Activated CD4-positive, alpha-beta T cell treated with anti-CD3 and anti-CD28 coated beads, Interleukin-2, Interleukin-6, amounts not matched to agents 100 ng/mL and 50 ng/mL, durations not matched to agents 16 hours and 8 hours (primary cell): Measurements from ENCODE around the gene ARHGDIA.
"Not testable (repeated sequence)": the region's sequence is repeated elsewhere in the genome, so short reads cannot be mapped to it uniquely, and the experiment has no call there.

ENCODE experiments used
- DNase-seq: peaks from one replicate; pipeline ENCODE4 v3.0.0-alpha.2; 2020

Gene ARHGDIA

DNA sequence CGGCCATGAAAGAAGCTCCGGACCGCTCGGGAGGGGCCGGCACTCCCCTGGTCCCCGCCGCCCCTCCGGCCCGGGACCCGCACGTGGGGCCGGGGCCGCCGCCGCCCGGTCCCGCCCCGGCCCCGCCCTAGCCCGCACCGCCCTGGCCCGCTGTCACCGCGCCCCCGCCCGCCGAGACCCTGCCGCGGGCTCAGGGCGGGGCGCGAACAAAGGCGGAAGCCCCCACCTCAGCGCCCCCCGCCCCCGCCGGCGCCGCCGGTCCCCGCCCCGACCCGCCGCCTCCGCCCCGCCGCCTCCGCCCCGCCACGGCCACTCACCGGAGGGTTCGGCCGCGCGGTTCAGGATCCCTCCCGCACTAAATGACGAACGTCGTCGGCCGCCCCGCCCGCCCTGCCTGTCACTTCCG, at the start of gene ARHGDIA:
ARHGDIA (minus strand) TSS at position 357 of the 406 bp plus-strand sequence. CDS start 1,407 bp downstream, outside the sequence.
- DNase-seq = no peak

DNA sequence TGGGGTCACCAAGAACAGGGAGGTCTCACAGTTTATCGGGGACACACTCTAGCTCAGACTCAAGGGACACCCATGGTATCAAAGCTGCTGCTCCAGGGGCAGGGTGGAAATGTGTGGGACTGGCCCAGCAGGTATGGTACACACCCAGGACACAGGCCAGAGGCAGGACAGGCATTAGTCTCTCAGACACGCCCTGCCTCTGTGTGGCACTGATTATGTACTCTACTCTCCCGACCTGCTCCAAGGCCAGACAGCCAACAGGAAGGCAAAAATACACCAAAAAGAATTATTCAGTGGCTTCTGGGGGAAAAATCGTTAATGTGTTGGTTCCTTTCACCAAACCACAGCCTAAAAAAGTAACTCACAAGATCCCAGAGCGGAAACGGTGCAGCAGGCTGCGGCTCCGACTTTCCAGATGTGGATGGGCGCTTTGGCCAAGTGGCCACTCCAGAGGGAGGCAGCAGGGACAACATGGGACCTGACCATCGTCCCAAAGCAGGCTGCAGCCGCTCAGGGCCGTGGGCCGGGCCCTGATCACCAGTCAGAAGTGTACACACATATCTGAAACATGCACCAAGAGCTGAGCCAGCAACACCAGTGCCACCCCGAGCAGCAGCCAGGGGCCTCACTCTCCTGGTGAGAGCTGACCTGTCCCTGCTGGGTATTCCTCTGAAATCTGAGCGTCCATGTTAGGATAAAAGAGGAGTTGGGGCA, 47.9 kb upstream of the ARHGDIA start:
- no peak for DNase-seq

DNA sequence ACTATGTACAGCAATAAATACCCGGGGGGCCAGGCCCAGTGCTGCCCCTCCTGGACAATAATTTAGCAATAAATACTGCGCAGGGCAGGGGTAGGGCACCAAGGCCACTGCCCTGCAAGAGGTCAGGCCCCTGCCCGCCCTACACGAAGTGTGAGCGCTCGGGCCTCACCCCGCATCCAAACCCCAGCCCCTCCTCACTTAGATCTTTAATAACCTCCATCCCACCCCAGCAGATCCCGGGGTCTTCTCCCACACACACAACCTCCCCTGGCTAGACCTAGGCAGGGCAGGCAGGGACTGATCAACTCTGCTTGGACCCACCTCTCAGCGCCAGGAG, 47.2 kb upstream of the ARHGDIA start:
- not testable (repeated sequence) for DNase-seq

DNA sequence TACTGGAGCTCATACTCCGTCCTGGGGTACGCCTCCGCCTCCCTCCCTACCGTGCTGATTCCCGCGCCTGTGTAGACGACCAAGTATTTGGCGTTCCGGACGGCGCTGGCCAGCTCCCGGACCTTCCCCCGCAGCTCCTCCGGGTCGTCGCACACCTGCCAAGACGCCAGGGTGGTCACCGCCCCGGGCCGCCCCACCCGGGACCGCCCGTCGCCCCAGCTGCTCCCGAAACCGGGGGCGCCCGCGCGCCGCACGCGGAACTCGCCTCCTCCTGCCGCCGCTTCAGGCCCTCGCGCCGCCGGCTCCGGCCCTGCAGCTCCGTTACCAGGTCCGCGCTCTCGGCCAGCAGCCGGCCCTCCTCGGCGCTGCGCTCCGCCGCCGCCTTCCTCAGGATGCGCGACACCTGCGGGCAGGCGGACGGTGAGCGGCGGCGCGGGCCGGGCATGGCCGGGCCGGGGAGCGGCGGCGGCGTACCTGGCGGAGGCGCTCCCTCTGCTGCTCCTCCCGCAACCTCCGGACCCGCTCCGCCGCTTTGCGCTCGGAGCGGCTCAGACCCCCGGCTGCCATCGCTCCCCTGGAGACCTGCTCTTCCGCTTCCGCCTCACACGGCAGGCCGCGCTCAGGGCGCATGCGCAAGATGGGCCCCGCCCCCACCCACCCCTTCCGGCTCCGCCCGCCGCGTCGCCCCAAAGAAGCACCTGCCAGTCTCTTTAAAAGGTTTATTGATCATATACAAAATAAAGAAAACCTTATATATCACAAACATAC, 46.6 kb upstream of the ARHGDIA start, which contains the start of gene SIRT7:
SIRT7 (minus strand) TSS at position 612 of the 768 bp plus-strand sequence; CDS start at position 567, 45 bp downstream.
- peak; percentile 90 for DNase-seq

DNA sequence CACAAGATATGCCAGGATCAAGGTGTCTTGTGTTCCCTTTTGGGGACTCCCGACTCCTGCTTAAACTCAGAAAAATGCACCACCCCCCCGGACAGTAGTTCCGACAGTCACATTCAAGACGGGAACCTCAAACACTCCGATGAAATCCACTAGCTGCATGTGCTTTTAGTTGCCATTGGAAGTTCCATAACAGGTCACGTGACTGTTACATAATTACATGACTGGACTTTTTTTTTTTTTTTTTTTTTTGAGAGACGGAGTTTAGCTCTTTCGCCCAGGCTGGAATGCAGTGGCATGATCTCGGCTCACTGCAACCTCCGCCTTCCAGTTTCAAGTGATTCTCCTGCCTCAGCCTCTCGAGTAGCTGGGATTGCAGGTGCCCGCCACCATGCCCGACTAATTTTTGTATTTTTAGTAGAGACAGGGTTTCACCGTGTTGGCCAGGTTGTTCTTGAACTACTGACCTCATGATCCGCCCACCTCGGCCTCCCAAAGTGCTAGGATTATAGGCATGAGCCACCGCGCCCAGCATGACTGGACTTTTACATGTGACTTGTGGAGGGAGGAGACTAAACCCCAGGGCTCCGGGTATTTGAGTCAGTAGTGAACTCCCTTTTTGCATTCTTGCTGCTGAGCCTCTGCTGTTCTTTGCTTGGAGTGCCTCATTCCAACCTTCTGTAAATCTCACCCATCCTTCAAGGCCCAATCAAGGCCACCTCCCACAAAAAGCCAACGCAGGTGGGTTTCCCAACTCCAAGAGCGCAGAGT, 45.3 kb upstream of the ARHGDIA start:
- no peak for DNase-seq

DNA sequence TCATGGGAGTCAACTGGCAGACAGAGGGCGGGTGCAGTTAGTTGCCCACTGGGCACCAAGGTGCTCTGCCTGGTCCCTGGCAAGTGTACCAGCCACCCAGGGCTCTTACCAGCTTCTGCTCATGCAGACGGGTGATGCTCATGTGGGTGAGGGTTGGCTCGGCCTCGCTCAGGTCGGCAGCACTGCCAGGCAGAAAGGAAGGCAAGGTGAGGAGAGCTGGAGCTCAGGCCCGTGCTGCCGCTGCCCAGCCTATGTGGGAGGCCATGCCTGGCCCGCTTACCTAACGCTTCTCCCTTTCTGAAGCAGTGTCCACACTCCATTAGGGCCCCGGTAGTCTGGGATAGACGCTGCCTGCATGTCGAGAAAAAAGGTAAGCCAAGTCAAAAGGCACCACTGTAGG, 44.2 kb upstream of the ARHGDIA start:
- DNase-seq = no peak

DNA sequence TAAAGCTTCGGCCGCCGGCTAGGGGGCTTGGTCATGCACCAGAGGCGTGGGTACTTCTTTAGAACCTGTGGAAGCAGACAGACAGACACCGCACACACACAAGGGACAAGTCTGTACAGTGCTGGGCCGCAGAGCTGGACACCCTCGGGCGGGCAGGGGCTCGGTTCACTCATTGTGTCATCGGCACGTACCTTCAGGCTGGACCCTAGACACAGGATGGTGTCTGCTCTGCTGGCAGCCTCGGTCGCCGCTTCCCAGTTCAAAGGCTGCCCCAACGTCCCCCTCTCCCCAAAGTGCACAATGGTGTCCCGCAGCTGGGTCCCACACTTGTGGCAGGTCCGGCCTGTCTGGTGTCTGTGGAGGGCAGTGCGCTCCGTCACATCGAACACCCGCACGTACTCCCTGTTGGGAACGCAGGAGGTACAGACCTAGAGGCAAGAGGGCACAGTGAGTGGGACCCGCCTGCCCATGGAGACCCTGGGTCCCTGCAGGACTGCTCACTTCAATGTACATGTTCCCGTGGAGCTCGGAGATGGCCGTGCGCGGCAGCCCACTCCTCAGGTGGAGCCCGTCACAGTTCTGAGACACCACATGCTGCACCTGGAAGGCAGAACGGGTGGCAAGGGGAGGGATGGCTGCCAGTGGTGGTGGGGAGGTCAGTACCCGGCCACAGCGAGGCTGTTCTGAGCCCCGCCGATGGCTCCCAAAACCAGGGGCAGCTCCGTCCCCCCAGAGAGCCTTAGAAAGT, 43.1 kb upstream of the ARHGDIA start:
- no peak for DNase-seq

DNA sequence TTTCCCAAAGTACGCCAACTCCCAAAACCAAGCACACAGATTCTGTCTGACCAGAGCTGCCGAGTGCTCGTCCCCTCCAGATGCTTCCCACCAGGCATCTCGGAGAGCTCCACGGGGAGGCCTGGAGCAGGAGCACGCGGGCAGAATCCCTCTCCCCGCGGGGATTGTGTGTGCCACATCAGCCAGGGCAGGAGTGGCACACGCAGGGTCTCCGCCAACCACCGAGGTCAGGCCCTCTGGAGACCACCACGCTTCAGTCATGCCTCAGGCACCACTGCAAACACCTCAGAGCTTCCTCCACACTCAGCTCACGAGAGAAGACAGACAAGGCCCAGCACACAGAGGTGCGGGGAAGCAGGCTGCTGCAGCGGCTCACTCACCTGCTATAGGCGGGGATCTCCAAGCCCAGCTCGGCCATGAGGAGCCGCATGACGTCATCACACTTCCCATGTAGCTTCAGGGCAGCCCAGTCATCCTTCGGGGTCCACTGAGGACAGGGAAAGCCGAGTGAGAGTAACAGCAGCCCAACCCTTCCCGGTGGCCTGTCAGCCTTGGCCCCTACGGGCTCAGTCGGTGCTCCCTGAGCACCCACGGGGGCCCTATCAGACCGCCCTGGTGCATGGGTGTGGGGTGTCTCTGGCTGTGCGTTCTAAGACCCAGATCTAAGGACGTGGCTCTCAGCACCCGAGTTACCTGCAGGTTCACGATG, 42.4 kb upstream of the ARHGDIA start:
- no peak for DNase-seq

DNA sequence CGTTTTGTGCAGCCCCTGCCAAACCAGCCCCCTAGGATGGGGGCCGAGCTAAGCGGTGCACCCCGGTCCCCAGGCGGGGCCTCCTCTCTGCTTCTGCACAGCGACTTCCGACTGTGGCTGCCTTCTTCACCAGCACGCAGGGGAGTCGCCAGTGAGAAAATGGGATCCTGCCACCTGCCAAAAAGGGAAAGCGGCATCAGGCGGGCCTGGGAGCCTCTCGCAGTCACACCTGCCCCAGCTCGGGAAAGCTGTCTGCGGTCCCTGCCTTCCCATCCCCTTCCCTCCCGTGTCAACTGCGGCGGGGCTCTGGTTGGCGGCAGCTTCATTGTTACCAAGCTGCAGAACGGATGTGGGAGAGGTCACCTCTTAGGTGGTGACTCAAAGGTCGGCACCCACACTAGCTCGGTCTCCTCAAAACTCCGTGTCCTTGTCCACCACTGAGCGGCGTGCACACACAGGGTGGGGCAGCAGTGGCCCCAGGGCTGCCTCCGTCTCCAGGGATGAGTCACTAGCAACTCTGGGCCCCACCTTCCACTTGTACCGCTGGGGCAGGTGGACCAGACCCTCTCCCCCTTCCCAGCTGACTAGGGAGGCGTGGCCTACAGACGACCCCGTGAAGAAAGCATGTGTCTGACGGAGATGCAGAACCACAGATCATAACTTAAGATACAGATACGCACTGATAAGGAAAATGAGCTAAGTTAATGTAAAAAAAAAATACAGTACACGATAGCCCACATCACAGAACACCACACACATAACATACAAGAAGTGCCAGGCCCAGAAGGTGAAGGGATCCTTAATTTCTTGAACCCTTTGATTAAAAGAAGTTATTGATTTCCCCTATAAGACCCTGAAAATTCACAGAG, 41.5 kb upstream of the ARHGDIA start:
- no peak for DNase-seq

DNA sequence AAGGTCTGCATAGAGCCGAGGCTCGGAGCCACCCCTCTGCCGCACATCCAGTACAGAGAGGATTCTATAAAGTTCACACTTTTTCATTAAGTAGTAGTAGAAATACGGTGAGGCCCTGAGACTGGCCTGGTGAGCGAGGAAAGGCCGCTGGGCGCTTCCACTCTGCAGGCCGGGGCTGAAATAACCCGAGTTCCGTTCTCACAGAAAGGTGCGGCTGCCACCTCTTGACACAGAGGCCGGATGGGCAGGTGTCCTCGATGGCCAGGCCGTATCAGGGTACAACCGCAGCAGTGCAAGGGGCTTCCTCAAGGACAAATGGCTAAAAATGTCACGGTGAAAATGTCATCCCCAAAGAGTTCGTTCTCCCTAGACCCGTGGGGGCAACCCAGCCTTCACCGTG, 40.8 kb upstream of the ARHGDIA start:
- DNase-seq = no peak

DNA sequence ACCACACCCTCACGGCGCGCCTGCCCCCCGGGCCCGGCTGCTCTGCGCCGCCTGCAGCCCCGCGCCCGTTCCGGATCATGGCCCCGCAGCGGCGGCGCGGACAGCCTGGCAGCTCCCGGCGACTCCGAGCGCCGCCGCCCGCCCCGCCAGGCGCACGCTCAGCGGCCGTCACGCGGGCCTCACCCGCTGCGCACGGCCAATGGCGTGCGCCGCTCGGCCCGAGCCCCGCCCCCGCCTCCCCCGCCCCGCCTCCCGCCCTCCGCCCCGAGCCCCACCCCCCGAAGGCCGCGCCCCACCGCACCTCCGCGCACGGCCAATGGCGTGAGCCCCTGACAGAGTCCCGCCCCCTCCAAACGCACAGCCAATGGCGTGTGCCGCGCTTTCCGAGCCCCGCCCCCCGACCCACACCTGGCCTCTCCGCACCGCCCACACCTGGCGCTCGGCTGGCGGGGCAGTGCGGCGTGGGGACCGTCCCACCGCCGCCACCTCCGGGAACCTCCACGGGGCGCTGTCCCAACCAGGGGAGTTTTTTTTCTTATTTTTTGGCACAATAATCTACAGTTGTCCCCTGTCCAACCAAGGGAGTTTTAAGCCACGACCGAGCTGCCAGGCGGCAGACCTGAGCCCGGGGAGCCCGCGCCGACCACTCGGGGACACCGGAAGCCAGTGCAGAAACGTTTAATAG, 40.3 kb upstream of the ARHGDIA start, which contains the start of gene PCYT2:
PCYT2 (minus strand) TSS at position 123 of the 685 bp plus-strand sequence; CDS start at position 79, 44 bp downstream.
- DNase-seq = peak; percentile 95

DNA sequence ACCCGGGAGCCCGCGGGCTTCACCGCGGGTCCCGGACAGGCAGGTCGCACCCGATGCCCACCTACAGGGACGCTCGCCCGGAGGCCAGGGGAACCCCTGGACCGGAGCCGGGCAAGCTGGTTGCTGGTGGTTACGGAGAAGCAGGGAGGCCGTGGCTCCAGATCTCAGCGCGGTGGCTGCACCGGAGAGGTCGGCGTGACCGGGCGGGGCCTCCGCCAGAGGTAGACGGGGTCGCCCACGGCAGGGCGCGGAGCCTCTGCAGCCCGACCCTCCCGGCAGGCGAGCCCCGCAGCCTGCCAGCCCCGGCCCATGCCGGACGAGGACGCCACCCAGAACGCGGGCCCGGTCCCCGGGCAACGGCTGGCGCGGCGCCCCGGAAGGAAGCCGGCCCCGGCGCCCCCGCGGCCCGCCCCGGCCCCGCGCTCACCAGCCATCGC, 39.7 kb upstream of the ARHGDIA start:
- no peak for DNase-seq

DNA sequence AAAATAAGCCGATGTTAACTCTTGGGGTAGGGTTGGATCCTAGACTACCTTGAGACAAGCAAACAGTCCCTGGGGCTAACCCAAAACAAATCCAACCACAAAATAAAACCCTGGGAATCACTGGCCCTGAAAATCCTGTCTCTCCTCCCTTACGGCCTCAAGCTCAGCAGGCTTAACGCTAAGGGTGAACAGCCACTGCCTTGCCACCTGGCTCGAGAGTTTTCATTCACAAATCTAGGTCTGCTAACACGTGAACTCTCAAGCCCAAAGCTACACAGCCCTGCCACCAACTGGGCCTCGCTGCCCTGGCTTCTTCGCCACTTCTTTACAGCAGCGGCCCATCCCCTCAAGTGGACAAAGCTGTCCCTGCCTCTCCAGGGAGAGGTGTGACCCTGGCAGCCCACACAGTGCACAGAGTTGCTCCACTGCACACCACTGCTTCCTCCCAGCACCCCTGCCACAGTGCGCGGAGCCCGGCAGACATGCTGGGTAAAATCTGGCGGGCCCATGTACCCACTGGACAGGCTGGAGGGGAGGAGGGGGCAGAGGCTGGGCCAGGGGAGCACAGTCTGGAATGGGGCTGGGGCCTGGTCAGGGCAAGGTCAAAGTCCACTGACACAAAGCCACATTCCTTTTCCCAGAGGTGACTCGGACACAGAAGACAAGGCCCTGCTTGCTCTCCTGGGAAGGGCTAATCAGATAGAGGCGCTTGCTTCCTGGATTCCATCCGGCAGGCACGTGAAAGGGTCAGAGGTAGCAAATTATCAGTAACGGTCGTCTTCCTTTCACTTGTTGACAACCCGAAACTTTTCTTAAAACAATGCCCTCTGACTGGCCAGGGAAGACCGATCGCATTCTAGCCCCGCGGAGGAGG, 39.1 kb upstream of the ARHGDIA start:
- DNase-seq = no peak

DNA sequence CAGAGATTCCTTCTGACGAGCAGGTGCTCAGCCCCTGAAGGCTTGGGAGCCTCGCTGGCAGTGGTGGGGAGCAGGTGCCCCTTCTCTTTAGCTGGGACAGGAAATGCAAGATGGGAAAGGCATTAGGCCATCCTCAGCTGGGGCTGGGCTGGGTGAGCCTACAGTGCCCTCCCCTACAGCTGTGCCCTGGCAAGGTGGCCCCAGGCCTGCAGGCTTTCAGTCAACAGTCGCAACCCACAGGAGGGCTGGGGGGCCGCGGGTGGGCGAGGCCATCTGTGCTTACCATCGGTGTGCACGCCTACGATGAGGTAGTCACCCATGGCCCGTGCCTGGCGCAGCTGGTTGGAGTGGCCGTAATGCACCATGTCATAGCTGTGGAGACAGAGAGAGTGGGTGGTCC, 38.1 kb upstream of the ARHGDIA start:
- DNase-seq = no peak

DNA sequence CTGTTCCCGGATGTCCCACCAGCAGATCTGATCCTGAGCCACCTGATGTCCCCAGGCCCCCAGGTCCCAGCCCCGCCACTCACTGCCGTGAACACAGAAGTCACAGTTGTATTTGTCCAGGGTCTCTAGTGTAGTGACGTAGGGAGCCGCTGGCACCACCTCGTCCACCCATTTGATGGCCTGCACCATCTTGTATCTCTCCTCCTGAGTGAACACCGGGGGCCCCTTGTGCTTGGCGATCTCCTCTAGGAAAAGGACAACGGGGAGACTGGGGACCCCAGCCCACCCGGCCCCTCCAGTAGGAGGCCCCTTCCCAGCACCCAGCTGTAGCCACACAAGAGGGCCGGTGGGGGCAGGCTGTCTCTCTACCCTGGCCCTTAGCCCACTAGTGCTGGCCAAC, 37.7 kb upstream of the ARHGDIA start:
- DNase-seq = no peak

DNA sequence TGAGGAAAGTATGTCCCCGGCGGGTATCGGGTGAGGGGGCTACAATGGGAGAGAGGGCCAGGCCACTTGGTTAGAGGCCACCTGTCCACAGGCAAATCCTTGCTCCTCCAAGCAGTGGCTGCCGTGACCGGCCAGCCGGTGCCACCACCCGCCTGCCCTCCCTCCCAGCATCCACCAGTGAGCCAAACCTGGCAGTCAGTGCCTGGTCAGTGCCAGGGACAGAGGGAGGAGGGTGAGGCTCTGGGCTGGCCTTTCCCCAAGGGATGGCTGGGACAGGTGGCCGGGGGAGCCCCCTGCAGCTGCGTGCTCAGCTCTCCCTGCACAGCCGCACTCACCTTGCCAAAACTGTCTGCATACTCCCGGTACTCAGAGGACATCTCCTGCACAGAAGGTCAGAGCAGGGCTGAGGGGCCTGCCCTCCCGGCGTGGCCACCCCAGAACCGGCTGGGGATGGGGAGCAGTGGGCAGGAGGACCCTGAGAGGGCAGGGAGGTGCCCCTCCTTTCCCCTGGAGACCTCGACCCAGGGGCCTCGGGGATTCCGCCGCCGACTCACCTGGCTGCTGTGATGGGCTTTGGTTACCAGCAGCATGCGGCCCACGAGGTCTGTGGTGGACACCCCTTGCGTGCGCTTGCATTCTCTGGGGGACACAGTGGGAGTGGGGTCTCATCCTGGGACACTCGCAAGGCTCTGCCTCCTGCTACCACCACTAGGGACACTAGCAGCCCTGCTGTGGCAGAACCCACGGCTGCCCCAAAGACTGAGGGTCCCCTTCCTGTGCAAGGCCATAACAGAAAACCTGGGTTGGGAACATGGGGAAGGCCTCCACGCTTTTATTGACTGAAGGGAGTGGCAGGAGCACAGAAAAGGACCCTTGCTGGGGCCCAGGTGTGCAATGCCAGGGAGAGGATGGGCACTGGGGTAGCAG, 36.3 kb upstream of the ARHGDIA start:
- DNase-seq = no peak

DNA sequence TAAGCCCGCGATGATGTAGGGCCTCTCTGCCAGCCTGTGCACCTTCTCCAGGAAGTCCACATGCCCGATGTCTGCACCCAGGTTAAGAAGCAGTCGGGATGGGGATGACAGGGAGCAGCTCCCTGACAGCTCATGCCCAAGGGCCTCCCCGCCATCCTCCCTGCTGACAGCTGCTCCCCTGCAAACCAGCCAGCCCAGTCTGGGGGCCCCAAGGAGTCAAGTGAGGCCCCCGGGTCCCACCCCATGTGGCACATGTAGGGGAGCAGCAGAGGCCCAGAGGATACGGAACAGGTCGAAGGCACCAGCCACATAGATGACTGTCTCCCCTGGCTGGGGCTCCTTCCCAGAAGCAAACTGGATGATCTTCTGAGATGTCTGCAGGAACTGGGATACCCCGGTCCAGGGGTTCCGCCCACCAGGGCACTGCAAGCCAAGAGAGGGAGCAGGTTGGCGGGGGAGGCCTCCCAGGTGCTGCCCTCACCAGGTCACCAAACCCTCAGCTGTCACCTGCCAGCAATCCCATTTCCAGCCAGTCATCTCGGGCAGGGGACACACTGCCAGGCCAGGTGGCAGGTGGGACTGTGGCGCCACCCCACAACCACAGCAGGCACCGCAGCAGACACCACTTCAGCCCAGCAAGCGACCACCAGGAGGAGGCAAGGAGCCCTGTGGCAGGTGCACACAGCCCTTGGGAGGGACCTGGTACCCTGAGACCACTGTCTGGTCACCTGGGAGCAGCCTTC, 35.5 kb upstream of the ARHGDIA start:
- no peak for DNase-seq
